Hair follicular keratinocyte (primary cell): Measurements from ENCODE around the gene SMC5. TPM values are rescaled to one million over a fixed set of nuclear protein-coding genes. Genes with fewer than 3 reads are reported as not detected.

Experiments used
- total RNA-seq: library from RNA; depleted of rRNA; stranded (reverse); fragments of >200 nt; gene quantifications from 2 replicates; pipeline ENCODE4 v1.2.3, GENCODE V29; 2015

Gene SMC5
- total RNA-seq: 13.2 and 14.7 TPM in 2 replicates

GRCh38 chr9:70258692-70259511 is at the start of gene SMC5:
SMC5 (plus strand) TSS chr9:70258978; CDS start chr9:70259079, 101 bp downstream.

Other genes with a start within 250 kb of the SMC5 start
- 2.2 and 7.7 TPM in 2 replicates for gene MAMDC2, start 215.1 kb upstream of the SMC5 start, total RNA-seq
- gene KLF9, start 155.7 kb downstream of the SMC5 start, total RNA-seq: 5.5 and 11.5 TPM in 2 replicates